ENCODE results near the gene AP1G2. TPM values are rescaled to one million over a fixed set of nuclear protein-coding genes. Genes with fewer than 3 reads are reported as not detected.

Gene AP1G2
- total RNA-seq, 1 donor from 2014 or later: 6.7 TPM

GRCh38 chr14:23558346-23559009, 9.1 kb downstream of the AP1G2 start:
- no peak for DNase-seq (ENCODE audit: low read depth, low spot score)

- no peak for DNase-seq (ENCODE audit: low read depth, low spot score)
Measured at GRCh38 chr14:23557946-23558345, 9.6 kb downstream of the AP1G2 start.

GRCh38 chr14:23557521-23557920, 10.1 kb downstream of the AP1G2 start:
- no peak for DNase-seq (ENCODE audit: low read depth, low spot score)

GRCh38 chr14:23556700-23557440, 10.7 kb downstream of the AP1G2 start:
- DNase-seq (ENCODE audit: low read depth, low spot score): no peak

- DNase-seq (ENCODE audit: low read depth, low spot score): peak; percentile 44
Measured at GRCh38 chr14:23555882-23556699, 11.5 kb downstream of the AP1G2 start, which contains the start of gene THTPA. TSS of gene THTPA (plus strand) at chr14:23556271. CDS start at chr14:23556758, 487 bp downstream.

GRCh38 chr14:23555533-23555881, 12.1 kb downstream of the AP1G2 start:
- no peak for DNase-seq (ENCODE audit: low read depth, low spot score)

GRCh38 chr14:23551266-23552028, 16.1 kb downstream of the AP1G2 start, which contains the start of gene ZFHX2:
TSS of gene ZFHX2 (minus strand) at chr14:23551765. CDS start at chr14:23535325, 16,440 bp downstream.
- DNase-seq (ENCODE audit: low read depth, low spot score): peak; percentile 30

- DNase-seq (ENCODE audit: low read depth, low spot score): no peak
Measured at GRCh38 chr14:23550812-23551265, 16.8 kb downstream of the AP1G2 start.

- no peak for DNase-seq (ENCODE audit: low read depth, low spot score)
Measured at GRCh38 chr14:23550131-23550811, 17.3 kb downstream of the AP1G2 start.

- no peak for DNase-seq (ENCODE audit: low read depth, low spot score)
Measured at GRCh38 chr14:23548351-23549318, 19.0 kb downstream of the AP1G2 start.

- DNase-seq (ENCODE audit: low read depth, low spot score): no peak
Measured at GRCh38 chr14:23547924-23548323, 19.7 kb downstream of the AP1G2 start.

- no peak for DNase-seq (ENCODE audit: low read depth, low spot score)
Measured at GRCh38 chr14:23546450-23547035, 21.0 kb downstream of the AP1G2 start.

GRCh38 chr14:23545740-23546365, 21.7 kb downstream of the AP1G2 start:
- DNase-seq (ENCODE audit: low read depth, low spot score): no peak

GRCh38 chr14:23544511-23545447, 22.8 kb downstream of the AP1G2 start:
- no peak for DNase-seq (ENCODE audit: low read depth, low spot score)

- no peak for DNase-seq (ENCODE audit: low read depth, low spot score)
Measured at GRCh38 chr14:23543403-23543802, 24.2 kb downstream of the AP1G2 start.

- no peak for DNase-seq (ENCODE audit: low read depth, low spot score)
Measured at GRCh38 chr14:23542261-23542660, 25.3 kb downstream of the AP1G2 start.

GRCh38 chr14:23540141-23540469, 27.5 kb downstream of the AP1G2 start:
- no peak for DNase-seq (ENCODE audit: low read depth, low spot score)
